Ascending aorta (tissue), 2 donors: Measurements from ENCODE around the gene USP24. TPM values are rescaled to one million over a fixed set of nuclear protein-coding genes. Genes with fewer than 3 reads are reported as not detected.

Source experiments
- DNase-seq, 2 donors: peaks; one replicate each; pipeline ENCODE4 v3.0.0-alpha.2; 2019; ENCODE audit warnings: low spot score in 2 of 2
- H3K27ac ChIP-seq, 2 donors: fragments of 200-600 bp; sonication (generic); one replicate each; pipeline ENCODE4 v1.5.1; 2016 to 2017; ENCODE audit warnings: mild to moderate bottlenecking in 1 of 2
- H3K27me3 ChIP-seq: fragments of 200-600 bp; sonication (generic); one replicate; pipeline ENCODE4 v1.5.1; 2017
- H3K36me3 ChIP-seq, 2 donors: fragments of 200-600 bp; sonication (generic); one replicate each; pipeline ENCODE4 v1.5.1; 2016
- H3K4me1 ChIP-seq, 2 donors: fragments of 200-600 bp; sonication (generic); one replicate each; pipeline ENCODE4 v1.5.1; 2016 to 2017; ENCODE audit warnings: mild to moderate bottlenecking in 1 of 2
- H3K4me3 ChIP-seq, 2 donors: fragments of 200-600 bp; sonication (generic); one replicate each; pipeline ENCODE4 v1.5.1; 2016 to 2017; ENCODE audit warnings: mild to moderate bottlenecking in 1 of 2
- H3K9me3 ChIP-seq, 2 donors: fragments of 200-600 bp; sonication (generic); one replicate each; pipeline ENCODE4 v1.5.1; 2016
- intact Hi-C: fragments of 100-400 bp; cut with DNase I; formaldehyde crosslinking; loops from one replicate; pipeline ENCODE4 v1.15.1; 2023
- total RNA-seq: library from RNA; depleted of rRNA; stranded (reverse); fragments of >200 nt; gene quantifications from one replicate; pipeline ENCODE4 v1.1.0, GENCODE V29; 2016
- TF ChIP-seq, protein P1 (sequence below), 3 experiments: fragments of 200-600 bp in 2 of 3; fragments of 450-650 bp in 1 of 3; sonication (generic) in 2 of 3; IDR thresholded peaks; one replicate each; pipeline ENCODE4 v1.5.1; 2016 to 2019; ENCODE audit warnings: antibody characterized with exemption in 3 of 3, mild to moderate bottlenecking in 1 of 3, moderate library complexity in 1 of 3

The USP24 gene
- total RNA-seq, 1 donor from 2014 or later, result 11.2 TPM

DNA sequence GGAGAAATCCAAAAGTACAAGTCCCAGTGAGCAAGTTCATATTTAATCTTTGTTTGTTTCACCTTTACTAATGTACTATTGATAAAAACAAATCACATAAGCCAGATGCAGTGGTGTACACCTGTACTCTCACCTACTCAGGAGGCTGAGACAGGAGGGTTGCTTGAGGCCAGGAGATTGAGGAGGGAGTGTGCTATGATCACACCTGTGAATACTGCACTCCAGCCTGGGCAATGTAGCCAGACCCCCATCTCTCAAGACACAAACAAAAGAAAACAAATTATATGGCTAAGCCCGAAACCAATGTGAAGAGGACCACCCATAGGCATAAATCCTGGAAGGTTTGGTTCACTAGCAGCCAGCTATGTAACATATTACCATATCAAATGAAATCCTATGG is 9.6 kb upstream of the USP24 start:
- H3K4me3 ChIP-seq, result no peak overlapping the region
- intact Hi-C loops, result no loop called here
- no peaks in the 10 kb centered on the region for H3K4me1 ChIP-seq
- H3K36me3 ChIP-seq, result no peaks in the 10 kb centered on the region
- TF ChIP-seq, protein P1, sequence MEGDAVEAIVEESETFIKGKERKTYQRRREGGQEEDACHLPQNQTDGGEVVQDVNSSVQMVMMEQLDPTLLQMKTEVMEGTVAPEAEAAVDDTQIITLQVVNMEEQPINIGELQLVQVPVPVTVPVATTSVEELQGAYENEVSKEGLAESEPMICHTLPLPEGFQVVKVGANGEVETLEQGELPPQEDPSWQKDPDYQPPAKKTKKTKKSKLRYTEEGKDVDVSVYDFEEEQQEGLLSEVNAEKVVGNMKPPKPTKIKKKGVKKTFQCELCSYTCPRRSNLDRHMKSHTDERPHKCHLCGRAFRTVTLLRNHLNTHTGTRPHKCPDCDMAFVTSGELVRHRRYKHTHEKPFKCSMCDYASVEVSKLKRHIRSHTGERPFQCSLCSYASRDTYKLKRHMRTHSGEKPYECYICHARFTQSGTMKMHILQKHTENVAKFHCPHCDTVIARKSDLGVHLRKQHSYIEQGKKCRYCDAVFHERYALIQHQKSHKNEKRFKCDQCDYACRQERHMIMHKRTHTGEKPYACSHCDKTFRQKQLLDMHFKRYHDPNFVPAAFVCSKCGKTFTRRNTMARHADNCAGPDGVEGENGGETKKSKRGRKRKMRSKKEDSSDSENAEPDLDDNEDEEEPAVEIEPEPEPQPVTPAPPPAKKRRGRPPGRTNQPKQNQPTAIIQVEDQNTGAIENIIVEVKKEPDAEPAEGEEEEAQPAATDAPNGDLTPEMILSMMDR (IDR thresholded peaks at IDR 0.05), result no peak
- H3K9me3 ChIP-seq, result peaks cover 0 to 5% of the 10 kb centered on the region in 2 donors
- DNase-seq, result no peak
- H3K27me3 ChIP-seq, result no peaks in the 10 kb centered on the region
- H3K27ac ChIP-seq, result no peak overlapping the region

DNA sequence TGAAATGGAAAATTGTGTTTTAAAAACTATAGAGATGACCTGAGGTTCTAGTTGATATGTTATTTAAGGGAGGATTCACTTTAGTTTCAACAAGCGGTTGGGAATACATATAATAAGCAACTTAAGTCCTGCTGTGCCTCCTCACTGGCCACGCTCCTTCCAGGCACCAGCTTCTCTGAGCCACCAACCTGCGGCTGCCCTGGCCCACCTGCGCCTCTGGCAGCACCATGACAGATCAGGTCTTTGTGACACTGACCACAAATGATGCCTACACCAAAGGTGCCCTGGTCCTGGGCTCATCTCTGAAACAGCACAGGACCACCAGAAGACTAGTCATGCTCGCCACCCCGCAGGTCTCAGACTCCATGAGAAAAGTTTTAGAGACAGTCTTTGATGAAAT is 7.0 kb upstream of the USP24 start:
- TF ChIP-seq, protein P1 (IDR thresholded peaks at IDR 0.05), result no peak
- intact Hi-C loops, result no loop called here
- Histone ChIP-seq H3K4me1 (no peaks in the 10 kb centered on the region), H3K27ac (no peak overlapping the region), H3K4me3 (no peak overlapping the region), H3K9me3 (peaks cover 0 to under 1% of the 10 kb centered on the region in 2 donors), H3K36me3 (no peaks in the 10 kb centered on the region), H3K27me3 (no peaks in the 10 kb centered on the region)
- DNase-seq, result no peak

DNA sequence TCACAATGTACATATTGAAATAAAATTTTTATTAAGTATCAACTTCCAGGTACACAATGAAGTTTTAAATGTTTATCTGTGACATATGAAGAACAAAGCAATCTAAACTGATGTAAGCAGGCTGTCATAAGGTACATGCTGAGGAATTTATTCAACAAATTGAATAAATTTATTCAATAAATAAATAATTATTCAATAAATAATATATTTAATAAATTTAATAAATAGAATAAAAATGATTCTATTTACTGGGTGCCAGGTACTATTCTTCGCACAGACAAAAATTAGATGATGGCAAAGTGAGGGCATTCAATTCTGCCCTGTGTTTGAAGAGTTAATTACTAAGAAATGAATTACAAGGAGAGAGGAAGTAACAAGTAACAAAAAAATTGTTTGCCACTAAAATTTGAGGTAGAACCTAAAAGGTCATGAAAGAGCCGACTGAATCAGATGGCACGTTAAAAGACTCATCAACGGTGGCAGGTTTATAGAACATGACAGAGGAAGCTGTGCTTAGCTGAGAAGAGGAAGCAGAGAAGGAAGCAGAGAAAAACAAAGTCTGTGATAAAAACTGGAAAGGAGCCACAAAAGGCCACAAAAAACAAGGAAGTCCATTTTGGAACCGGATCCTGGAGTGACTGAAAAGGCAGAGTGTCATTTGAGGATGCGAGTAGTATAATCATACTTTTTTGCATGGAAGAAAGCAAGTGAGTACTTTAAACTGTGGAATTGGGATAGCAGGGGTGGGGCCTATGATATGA is 2.2 kb upstream of the USP24 start:
- no peaks in the 10 kb centered on the region for H3K27me3 ChIP-seq

DNA sequence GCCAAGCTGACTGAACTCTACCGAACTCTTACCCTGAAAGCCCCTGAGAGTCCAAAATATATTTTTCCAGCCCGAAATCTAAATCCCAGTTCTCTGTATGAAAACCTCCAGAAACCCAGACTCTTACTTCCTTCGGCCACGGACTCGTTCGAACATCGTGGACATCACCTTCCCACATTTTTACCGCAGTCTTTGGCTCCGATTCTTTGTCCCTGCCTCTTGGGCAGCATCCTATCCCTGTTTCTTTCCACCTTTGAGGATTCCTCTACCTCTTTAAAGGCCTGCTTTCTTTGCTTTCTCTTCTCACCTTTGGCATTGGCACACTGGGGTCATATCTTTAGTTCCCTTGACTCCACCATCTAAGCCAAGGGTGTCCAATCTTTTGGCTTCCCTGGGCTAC is 932 bp upstream of the USP24 start:
- peak overlapping the region; percentile 82 to 93 for H3K4me3 ChIP-seq
- DNase-seq, result no peak
- peak overlapping the region; percentile 95 to 99 for H3K27ac ChIP-seq
- H3K36me3 ChIP-seq, result no peaks in the 10 kb centered on the region
- TF ChIP-seq, protein P1 (IDR thresholded peaks at IDR 0.05), result no peak
- H3K9me3 ChIP-seq, result no peaks in the 10 kb centered on the region
- H3K27me3 ChIP-seq, result no peaks in the 10 kb centered on the region
- peaks cover 3 to 17% of the 10 kb centered on the region in 2 donors for H3K4me1 ChIP-seq
- intact Hi-C loops, result loop anchor here (5.0 to 10.0 kb wide), 3 partner anchors 74 to 1429 kb away; partner anchors contain the start of gene PRKAA2

More for the DNA sequence above, 2.2 kb upstream of the USP24 start:
- Histone ChIP-seq H3K4me3 (no peak overlapping the region), H3K27ac (no peak overlapping the region), H3K36me3 (no peaks in the 10 kb centered on the region), H3K9me3 (no peaks in the 10 kb centered on the region), H3K4me1 (peaks cover 1 to 5% of the 10 kb centered on the region in 2 donors)
- intact Hi-C loops, result loop anchor here (5.0 to 10.0 kb wide), 3 partner anchors 75 to 1427 kb away; partner anchors contain the start of gene PRKAA2
- TF ChIP-seq, protein P1 (IDR thresholded peaks at IDR 0.05), result no peak
- no peak for DNase-seq

DNA sequence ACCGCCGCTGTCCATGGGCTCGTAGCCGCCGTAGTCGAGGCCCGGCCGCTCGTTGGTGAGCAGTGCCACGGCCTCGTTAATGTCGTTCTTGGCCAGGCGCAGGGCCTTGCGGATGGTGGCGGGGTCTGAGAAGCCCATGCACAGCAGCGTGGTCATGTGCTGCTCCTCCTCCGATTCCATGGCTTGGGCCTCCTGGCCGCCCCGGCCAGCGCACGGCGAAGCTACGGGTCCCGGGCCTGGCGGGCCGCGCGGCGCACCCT is 300 bp downstream of the USP24 start:
- DNase-seq, result peak in 1 of 2 donors; percentile 66
- TF ChIP-seq, protein P1 (IDR thresholded peaks at IDR 0.05), result no peak
- peak overlapping the region; percentile 95 to 99 for H3K27ac ChIP-seq
- H3K36me3 ChIP-seq, result no peaks in the 10 kb centered on the region
- H3K27me3 ChIP-seq, result no peaks in the 10 kb centered on the region
- H3K4me1 ChIP-seq, result peaks cover 3 to 17% of the 10 kb centered on the region in 2 donors
- H3K4me3 ChIP-seq, result peak overlapping the region; percentile 82 to 93
- no peaks in the 10 kb centered on the region for H3K9me3 ChIP-seq
- intact Hi-C loops, result loop anchor here (1.0 to 10.0 kb wide), 4 partner anchors 62 to 1430 kb away; partner anchors contain the start of gene PRKAA2
